Measurements from ENCODE around the gene FLRT1.

The FLRT1 gene

GRCh38 chr11:64007160-64007628 is 28.5 kb upstream of the FLRT1 start:
- DNase-seq (ENCODE audit: low read depth, low spot score): no peak

DNA sequence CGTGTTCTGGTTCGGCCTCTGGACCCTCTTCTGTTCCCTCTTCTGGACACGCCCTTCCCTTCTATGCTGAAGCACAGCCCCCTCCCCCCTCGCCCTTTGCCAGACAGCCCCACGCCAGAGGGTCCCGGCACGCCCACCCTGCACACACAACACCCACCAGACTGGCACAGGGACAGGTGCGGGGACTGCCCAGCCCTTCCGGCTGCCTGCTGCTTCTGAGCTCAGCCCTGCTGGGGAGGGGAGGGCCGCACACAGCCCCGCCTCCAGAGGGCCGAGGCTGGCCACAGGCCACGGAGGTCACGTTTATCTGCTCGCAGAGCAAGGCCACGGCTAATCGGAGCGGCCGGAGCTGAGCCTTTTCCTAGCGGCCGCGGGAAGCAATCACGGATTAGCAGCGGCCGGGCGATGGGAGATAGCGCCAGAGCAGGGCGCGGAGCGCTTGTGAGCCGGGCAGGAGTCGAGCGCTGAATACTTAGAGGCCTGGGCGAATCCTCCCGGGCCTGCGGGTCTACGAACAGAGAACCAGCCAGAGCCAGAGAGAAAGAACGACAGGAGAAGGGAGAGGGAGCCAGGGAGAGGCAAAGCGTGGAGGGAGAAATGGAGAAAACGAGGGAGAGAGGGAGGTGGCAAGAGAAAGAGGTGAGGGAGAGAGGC is 28.0 kb upstream of the FLRT1 start:
- DNase-seq (ENCODE audit: low read depth, low spot score): no peak

DNA sequence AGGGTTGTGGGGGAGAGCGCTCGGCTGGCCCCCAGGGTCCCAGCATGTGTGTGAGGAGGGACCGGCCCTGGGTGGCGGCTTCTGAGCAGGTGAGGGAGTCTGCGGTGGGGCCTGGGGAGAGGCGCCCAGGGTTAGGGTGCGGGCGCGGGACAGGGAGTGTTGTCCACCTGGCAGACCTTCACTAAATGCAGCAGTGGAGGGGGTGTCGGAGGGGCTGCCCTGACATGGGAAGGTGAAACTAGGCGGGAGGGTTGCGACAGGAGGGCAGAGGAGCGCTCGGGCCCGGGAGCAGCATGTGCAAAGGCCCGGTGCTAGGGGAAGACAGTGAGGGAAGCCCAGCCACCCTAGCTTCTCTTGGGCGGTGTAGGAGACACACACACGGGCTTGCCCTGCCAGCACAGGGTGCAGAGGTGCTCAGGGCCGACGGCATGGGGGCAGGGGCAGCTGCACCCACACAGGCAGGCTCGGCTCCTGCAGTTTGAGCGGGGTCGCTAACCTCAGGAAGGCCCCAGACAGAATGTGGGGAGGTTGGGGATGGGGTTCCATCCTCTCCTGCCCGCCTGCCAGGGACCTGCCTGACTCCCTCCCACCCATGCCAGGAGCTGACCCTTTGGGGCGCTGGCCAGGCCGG is 27.3 kb upstream of the FLRT1 start:
- no peak for DNase-seq (ENCODE audit: low read depth, low spot score)

GRCh38 chr11:64008914-64009633 is 26.7 kb upstream of the FLRT1 start:
- DNase-seq (ENCODE audit: low read depth, low spot score): no peak

DNA sequence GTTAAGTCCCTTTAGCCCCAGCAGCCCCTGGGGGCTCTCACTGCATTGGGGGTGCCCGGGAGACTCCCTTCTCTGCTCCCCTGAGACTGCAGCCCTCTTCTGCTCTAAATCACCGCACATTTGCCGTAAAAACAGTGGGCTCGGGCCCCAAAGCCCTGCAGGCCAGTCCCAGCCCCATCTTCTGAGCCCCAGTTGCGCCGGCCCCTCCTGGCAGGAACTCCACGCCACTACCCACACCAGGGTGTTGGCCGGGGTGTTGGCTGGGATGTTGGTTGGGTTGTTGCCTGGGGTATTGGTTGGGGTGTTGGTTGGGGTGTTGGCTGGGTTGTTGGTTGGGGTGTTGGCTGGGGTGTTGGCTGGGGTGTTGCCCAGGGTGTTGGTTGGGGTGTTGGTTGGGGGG is 26.0 kb upstream of the FLRT1 start:
- DNase-seq (ENCODE audit: low read depth, low spot score): no peak

- DNase-seq (ENCODE audit: low read depth, low spot score): no peak
These were observed 24.9 kb upstream of the FLRT1 start for GRCh38 chr11:64010783-64011182.

DNA sequence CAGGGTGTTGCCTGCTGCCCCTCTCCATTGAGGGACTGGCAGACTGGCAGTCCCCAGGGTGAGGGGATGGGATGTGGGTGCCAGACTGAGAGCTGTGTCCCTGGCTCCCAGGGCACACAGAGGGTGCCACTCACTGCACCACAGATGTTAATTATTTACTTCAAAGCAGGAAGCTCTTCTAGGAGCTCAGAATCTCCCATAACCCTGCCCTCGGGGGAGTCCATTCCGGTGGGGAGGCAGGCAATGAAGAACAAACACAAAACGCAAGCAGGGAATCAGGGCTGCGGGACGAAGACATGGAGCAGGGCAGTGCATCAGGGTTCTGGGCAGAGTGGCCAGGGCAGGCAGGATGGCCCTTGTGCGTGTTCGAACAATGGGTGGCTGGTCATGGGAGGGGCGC is 24.4 kb upstream of the FLRT1 start:
- no peak for DNase-seq (ENCODE audit: low read depth, low spot score)

GRCh38 chr11:64013141-64013896 is 22.4 kb upstream of the FLRT1 start:
- no peak for DNase-seq (ENCODE audit: low read depth, low spot score)

GRCh38 chr11:64014356-64014755 is 21.4 kb upstream of the FLRT1 start:
- DNase-seq (ENCODE audit: low read depth, low spot score): no peak

- no peak for DNase-seq (ENCODE audit: low read depth, low spot score)
These were observed 20.2 kb upstream of the FLRT1 start for GRCh38 chr11:64015510-64015909.

GRCh38 chr11:64015935-64016845 is 19.5 kb upstream of the FLRT1 start:
- no peak for DNase-seq (ENCODE audit: low read depth, low spot score)

DNA sequence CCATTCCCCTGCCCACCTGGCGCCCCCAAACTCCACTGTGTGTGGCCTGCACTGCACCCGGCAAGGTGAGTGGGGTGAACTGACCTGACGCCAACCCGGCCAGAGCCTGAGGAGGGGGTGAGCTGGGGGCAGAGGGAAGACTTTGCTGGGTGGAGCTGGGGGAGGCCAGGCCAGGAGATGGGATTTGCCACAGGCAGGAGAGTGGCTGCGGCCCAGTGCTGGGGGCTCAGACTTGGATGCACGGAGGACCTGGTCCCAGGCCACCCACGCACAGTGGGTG is 17.8 kb upstream of the FLRT1 start:
- DNase-seq (ENCODE audit: low read depth, low spot score): no peak

DNA sequence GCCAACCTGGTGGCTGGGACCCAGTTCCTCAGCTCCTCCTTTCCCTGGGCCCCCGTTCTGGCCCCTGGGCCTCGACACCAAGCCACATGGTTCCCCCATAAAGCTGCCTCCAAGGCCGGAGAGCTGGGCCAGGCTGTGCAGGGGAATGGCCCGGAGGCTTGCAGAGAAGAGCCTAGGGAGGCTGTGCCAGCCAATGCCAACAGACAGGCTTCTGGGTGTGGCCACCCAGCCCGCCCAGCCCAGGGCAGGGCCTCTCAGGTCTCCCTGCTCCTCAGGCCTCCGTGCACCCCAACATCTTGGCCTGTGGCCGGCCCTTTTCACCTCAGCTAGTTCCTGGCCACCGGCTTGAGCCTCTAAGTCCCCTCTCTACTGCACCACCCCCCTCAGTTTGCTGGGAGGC is 17.4 kb upstream of the FLRT1 start:
- DNase-seq (ENCODE audit: low read depth, low spot score): no peak

- DNase-seq (ENCODE audit: low read depth, low spot score): no peak
These were observed 16.4 kb upstream of the FLRT1 start for GRCh38 chr11:64019106-64020037.

DNA sequence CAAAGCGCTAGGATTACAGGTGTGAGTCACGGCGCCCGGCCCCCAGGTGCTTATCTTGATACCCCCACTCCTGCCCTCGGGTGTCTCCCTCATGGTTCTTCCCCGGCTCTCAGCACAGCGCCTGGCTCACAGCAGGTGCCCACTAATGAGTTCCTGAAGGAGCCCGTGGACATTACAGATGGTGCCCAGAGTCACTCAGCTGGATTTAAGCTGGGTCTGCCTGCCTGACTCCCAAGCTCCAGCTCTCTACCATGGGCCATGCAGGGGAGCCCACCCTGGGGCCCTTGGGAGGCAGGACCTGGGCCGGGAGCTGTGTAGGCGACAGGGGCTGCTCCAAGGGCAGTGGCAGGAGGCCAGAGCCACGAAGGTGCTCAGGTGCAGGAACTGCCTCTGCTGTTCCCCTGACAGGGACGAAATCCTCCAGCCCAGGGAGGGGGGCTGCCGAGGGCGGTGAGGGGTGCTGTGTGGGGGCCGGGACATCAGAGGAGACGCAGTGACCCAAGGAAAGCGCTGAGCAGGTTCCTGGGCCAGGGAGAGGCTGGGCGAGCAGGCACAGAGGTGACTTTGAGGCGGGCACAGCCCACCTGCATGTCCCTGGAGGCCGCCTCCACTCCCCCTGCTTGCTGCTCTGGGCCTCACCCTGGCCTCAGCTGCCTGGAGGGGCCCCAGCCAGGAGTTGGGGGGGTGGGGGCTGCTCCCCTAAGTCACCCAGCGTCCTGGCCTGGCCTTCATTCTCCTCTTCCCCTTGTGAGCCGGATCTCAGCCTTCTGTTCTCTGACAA is 14.6 kb upstream of the FLRT1 start:
- DNase-seq (ENCODE audit: low read depth, low spot score): no peak

DNA sequence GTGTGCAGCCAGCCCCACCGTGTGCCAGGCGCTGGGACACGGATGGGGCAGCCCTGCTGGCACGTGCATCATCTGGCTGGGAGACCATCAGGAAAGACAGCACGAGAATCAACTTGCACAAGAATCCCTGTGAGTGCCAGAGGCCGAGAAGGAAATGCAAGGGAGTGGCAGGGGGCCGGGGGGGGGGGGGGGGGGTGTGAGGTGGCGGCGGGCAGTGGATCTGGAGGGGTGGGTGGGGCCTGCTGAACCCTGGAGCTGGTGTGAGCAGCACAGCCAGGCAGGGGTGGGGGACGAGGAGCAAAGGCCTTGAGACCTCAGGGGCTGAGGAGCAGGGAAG is 14.0 kb upstream of the FLRT1 start:
- no peak for DNase-seq (ENCODE audit: low read depth, low spot score)

DNA sequence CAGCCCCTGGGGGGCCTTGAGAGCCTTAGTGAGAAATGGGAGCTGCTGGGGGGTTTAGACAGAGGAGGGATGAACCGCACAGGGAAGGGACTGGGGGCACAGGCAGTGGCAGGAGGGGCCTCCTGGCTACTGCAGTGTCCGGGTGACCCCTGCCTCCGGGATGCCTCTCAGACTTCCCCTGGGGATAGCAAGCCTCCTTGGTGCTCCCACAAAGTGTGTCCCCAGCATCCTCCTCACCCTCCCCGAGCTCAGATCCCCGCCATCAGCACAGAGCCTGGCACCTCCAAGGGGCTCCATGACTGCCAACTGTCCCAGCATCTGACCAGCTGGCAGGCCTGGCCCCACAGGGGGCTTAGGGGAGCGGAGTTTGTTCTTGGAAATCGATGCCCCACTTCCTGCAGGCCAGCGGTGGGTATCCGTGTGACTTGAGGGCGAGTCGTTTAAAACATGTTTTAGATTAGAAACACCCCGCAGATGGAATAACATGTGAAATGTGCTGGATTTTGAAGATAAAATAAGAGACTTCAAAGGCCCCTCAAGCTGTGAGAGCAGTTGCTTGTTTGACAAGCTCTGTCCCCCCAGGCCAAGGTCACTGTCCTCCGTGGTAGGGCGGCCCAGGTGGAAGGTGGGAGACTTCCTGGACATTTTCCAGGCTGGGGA is 13.5 kb upstream of the FLRT1 start:
- DNase-seq (ENCODE audit: low read depth, low spot score): no peak

DNA sequence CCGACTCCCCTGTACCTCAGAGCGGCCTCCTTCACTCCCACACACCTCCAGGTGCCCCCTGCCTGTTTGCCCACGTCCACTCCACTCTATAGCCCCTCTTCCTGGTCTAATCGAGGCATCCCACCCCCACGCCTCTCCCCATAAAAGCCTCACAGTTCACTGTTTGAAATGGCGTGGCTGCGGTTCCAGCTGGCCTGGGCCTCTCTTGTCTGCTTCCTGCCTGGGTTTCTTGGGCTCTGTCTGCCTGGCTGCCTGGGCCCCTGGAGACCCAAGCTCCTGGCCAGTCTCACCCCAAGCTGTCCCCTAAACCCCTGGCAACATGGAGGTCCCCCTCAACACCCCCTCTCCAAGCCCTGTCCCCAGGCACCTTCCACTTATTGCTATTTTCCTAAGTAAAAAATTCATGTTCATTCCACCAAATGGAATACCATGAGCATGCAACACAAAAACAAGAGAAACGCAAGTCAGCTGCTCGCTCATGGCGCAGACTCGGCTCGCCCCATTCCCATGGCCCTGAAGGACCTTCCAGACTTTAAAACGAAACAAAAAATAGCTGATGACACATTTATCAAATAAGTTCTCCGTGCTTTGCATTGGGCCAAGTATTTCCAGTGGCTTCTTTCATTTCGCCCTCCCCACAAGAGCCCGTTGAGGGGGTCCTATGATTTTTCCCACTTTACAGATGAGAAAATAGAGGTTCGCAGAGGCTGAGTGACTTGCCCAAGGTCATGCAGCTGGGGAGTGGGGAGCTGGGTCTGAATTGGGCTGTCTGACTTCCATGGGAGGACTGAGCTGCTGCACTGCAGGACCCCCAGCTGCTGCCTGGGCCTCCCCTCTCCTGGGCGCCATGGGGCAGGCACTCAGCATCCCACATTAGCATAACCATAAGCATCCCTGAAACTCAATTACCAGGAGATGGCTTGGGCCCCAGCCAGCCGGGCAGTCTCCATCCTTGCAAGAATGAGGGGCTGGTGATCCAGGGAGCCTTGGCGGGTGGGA is 11.7 kb upstream of the FLRT1 start:
- no peak for DNase-seq (ENCODE audit: low read depth, low spot score)

Data from activated CD4-positive, CD25-positive, alpha-beta regulatory T cell treated with anti-CD3 and anti-CD28 coated beads, Interleukin-2, amount 50 U/mL, for 16 hours (primary cell).